WERI-Rb-1 (cell line): Measurements from ENCODE around the gene CNNM3.

Experiments used
- DNase-seq: peaks from one replicate; pipeline ENCODE4 v3.0.0-alpha.2; 2020
- H3K27ac ChIP-seq: fragments of 250-450 bp; sonication (Bioruptor Pico); 2 replicates; pipeline ENCODE4 v1.5.1; 2020; ENCODE audit warnings: mild to moderate bottlenecking, moderate library complexity
- H3K27me3 ChIP-seq: fragments of 250-450 bp; sonication (Bioruptor Pico); 2 replicates; pipeline ENCODE4 v1.5.1; 2021; ENCODE audit warnings: mild to moderate bottlenecking, low read depth, moderate library complexity; ENCODE audit not compliant: insufficient read depth, severe bottlenecking
- H3K36me3 ChIP-seq: fragments of 250-450 bp; sonication (Bioruptor Pico); 2 replicates; pipeline ENCODE4 v1.5.1; 2020; ENCODE audit warnings: mild to moderate bottlenecking, moderate library complexity
- H3K4me3 ChIP-seq: 2 replicates; pipeline ENCODE4 v1.5.1; 2011; ENCODE audit warnings: low read depth, mild to moderate bottlenecking, control low read depth, low read length
- H3K9me3 ChIP-seq: fragments of 250-450 bp; sonication (Bioruptor Pico); 2 replicates; pipeline ENCODE4 v1.5.1; 2021; ENCODE audit warnings: mild to moderate bottlenecking, moderate library complexity; ENCODE audit not compliant: severe bottlenecking
- TF ChIP-seq, protein P1 (sequence below): IDR thresholded peaks from 2 replicates; pipeline ENCODE4 v1.5.1; 2011; ENCODE audit warnings: low read depth, mild to moderate bottlenecking, control low read depth, inconsistent platforms, low read length

CNNM3 gene

DNA sequence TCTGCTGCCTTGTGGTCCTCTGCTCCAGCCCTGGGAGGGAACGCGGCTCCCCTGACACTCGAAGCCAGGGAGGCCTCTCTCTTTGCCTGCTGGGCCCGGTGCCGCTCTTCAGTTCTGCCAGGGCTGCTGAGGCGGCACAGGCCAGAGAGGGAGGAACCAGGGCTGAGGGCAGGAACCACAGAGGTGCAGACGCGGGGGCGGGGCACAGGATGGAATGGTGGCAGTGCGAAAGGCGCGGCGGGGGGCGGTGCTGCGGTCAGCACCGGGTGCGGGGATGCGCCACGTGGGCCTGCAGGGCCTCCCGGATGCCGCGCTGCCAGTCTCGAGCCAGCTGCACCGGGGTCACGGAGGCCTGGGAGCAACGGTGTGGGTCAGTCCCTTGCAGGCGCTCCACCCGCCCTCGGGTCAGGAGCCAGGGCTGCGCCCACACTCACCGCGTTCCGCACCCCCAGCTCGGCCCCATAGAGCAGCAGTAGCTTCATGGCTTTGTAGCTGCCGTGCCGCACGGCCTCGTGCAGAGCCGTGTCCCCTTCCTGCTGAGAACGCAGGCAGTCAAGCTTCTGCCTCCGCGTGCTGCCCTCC is 23.3 kb downstream of the CNNM3 start:
- H3K9me3 ChIP-seq, result no peaks in the 10 kb centered on the region
- no peak overlapping the region for H3K27ac ChIP-seq
- TF ChIP-seq, protein P1, sequence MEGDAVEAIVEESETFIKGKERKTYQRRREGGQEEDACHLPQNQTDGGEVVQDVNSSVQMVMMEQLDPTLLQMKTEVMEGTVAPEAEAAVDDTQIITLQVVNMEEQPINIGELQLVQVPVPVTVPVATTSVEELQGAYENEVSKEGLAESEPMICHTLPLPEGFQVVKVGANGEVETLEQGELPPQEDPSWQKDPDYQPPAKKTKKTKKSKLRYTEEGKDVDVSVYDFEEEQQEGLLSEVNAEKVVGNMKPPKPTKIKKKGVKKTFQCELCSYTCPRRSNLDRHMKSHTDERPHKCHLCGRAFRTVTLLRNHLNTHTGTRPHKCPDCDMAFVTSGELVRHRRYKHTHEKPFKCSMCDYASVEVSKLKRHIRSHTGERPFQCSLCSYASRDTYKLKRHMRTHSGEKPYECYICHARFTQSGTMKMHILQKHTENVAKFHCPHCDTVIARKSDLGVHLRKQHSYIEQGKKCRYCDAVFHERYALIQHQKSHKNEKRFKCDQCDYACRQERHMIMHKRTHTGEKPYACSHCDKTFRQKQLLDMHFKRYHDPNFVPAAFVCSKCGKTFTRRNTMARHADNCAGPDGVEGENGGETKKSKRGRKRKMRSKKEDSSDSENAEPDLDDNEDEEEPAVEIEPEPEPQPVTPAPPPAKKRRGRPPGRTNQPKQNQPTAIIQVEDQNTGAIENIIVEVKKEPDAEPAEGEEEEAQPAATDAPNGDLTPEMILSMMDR, result no peak
- H3K4me3 ChIP-seq, result no peak overlapping the region
- H3K36me3 ChIP-seq, result peaks cover 34% of the 10 kb centered on the region
- H3K27me3 ChIP-seq, result no peaks in the 10 kb centered on the region
- DNase-seq, result no peak

DNA sequence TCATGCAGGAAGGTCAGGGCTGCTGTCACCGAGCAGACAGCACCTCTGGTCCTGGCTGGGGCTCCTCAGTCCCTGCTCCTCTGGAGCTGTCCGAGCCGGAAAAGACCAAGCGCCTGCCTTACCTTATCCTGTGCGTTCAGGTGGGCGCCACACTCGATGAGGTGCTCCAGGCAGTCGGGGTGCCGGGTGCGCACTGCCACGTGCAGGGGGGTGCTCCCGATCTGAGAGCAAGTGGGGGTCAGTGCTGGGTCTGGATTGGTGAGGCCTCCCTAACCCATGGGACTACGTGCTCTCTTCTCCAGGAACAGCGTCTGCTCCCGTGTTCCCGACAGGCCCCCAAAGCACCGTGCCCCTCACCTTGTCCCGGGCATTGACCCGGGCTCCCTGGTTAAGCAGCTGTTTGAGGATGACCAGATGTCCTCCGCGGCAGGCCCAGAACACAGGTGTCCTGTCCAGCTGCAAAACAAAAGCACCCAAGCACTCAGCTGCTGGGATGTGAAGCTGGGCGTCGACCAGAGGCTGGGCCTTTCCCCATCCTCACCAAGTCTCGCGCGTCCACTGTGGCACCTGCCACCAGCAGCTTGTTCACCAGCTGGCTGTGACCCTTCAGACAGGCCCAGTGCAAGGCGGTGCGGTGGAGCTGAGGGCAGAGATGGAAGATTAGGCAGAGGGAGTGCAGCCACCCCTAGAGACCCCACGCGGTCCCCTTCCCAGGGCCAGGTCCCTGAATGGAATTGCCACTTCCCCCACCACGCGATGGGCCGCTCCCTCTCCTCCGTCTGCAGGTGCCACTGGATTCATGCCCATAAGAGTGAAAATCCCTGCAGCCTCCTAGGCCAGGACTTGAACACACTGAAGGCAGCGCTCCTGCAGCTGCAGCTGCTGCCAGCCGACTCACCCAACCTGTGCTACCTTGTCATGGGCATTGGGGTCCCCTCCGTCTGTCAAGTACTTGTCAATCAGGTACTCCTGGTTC is 24.1 kb downstream of the CNNM3 start:
- no peak for DNase-seq
- peaks cover 26% of the 10 kb centered on the region for H3K36me3 ChIP-seq
- H3K9me3 ChIP-seq, result no peaks in the 10 kb centered on the region
- TF ChIP-seq, protein P1, result no peak
- H3K27ac ChIP-seq, result no peak overlapping the region
- H3K4me3 ChIP-seq, result no peak overlapping the region
- H3K27me3 ChIP-seq, result no peaks in the 10 kb centered on the region

DNA sequence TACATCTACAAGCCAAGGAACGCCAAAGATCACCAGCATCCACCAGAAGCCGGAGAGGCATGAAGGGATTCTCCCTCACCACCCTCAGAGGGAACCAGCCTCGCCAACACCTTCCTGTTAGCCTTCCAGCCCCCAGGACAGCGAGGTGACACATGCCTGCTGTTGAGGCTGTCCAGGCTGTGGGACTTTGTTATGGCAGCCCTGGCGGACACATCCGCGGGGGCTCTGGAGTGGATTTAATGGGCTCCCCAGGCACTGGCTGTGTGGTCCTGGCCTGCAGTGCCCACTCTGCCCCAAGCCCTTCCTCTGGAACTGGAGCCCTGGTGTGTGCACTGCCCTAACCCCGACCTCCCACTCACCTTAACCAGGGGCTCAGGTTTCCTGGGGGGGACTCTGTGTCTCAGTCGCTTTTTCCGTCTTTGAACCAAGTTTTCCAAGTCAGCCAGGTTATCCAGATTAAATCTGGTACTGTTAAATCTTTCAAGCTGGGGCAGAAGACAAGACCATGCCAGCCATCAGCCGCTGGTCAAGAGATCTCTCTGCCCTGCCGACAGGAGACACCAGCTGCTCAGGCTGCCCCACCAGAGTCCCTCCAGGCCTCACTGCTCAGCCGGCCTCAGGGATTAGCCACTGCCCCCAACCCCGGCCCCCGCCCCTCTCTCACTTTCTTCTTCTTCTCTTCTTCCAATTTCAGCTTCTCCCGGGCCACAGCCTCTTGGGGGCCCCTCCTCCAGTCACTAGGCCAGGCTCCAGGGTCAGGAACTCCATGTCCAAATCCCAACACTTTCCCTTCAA is 25.8 kb downstream of the CNNM3 start:
- Histone ChIP-seq H3K36me3 (peaks cover 24% of the 10 kb centered on the region), H3K9me3 (no peaks in the 10 kb centered on the region), H3K4me3 (no peak overlapping the region), H3K27me3 (no peaks in the 10 kb centered on the region), H3K27ac (peak overlapping the region; percentile 8; the same call in 1 of the 2 replicates)
- TF ChIP-seq, protein P1, result no peak
- DNase-seq, result peak; percentile 48

- Histone ChIP-seq H3K36me3 (peaks cover 20% of the 10 kb centered on the region), H3K27ac (no peak overlapping the region), H3K4me3 (no peak overlapping the region), H3K27me3 (no peaks in the 10 kb centered on the region), H3K9me3 (no peaks in the 10 kb centered on the region)
- TF ChIP-seq, protein P1, result no peak
- no peak for DNase-seq
Observed at GRCh38 chr2:96842600-96842999, 26.5 kb downstream of the CNNM3 start.

- H3K27me3 ChIP-seq, result no peaks in the 10 kb centered on the region
- no peak within 1 kb of the TSS for H3K4me3 ChIP-seq
- peaks cover 22% of the 10 kb centered on the region for H3K36me3 ChIP-seq
- no peak for DNase-seq
- no peaks in the 10 kb centered on the region for H3K9me3 ChIP-seq
- H3K27ac ChIP-seq, result no peak within 1 kb of the TSS
- TF ChIP-seq, protein P1, result no peak
Observed at GRCh38 chr2:96843538-96844268, 27.6 kb downstream of the CNNM3 start, which contains the start of gene ANKRD23. TSS of gene ANKRD23 (minus strand) at chr2:96844021. CDS start at chr2:96843992, 29 bp downstream.
